GM21737 (cell line): ENCODE data around the gene CHST1.

Source experiments
- ATAC-seq: cut with Tn5 transposase; IDR thresholded peaks from one replicate; pipeline ENCODE4 v1.9.1; 2021; ENCODE audit warnings: mild to moderate bottlenecking, moderate library complexity; ENCODE audit not compliant: unreplicated experiment

CHST1 gene

GRCh38 chr11:45660729-45661438 is 4.5 kb downstream of the CHST1 start:
- no peak for ATAC-seq

- ATAC-seq: no peak
These were observed 5.6 kb downstream of the CHST1 start for GRCh38 chr11:45659818-45660160.

- no peak for ATAC-seq
These were observed 6.2 kb downstream of the CHST1 start for GRCh38 chr11:45659031-45659817.

GRCh38 chr11:45658292-45658991 is 7.0 kb downstream of the CHST1 start:
- no peak for ATAC-seq

GRCh38 chr11:45657496-45658260 is 7.7 kb downstream of the CHST1 start:
- ATAC-seq: no peak

- no peak for ATAC-seq
These were observed 9.6 kb downstream of the CHST1 start for GRCh38 chr11:45655831-45656230.

- no peak for ATAC-seq
These were observed 10.1 kb downstream of the CHST1 start for GRCh38 chr11:45655347-45655756.

GRCh38 chr11:45655012-45655283 is 10.5 kb downstream of the CHST1 start:
- ATAC-seq: no peak

- ATAC-seq: no peak
These were observed 11.0 kb downstream of the CHST1 start for GRCh38 chr11:45654231-45655011.

GRCh38 chr11:45653277-45653676 is 12.1 kb downstream of the CHST1 start:
- ATAC-seq: no peak

GRCh38 chr11:45652781-45653180 is 12.6 kb downstream of the CHST1 start:
- no peak for ATAC-seq

- ATAC-seq: no peak
These were observed 13.3 kb downstream of the CHST1 start for GRCh38 chr11:45651841-45652749.

- no peak for ATAC-seq
These were observed 14.3 kb downstream of the CHST1 start for GRCh38 chr11:45651156-45651555.

GRCh38 chr11:45650166-45651095 is 15.0 kb downstream of the CHST1 start:
- ATAC-seq: no peak

GRCh38 chr11:45649544-45650165 is 15.8 kb downstream of the CHST1 start:
- no peak for ATAC-seq

- ATAC-seq: no peak
These were observed 16.5 kb downstream of the CHST1 start for GRCh38 chr11:45648931-45649330.

GRCh38 chr11:45647786-45648185 is 17.6 kb downstream of the CHST1 start:
- ATAC-seq: no peak

GRCh38 chr11:45647329-45647728 is 18.1 kb downstream of the CHST1 start:
- no peak for ATAC-seq
